ENCODE results near the gene PIK3C2G. TPM values are rescaled to one million over a fixed set of nuclear protein-coding genes. Genes with fewer than 3 reads are reported as not detected.

PIK3C2G gene
- total and polyA plus RNA-seq, 7 donors = under 0.01 TPM; not detected in 6

GRCh38 chr12:18431771-18432170 is 170.5 kb downstream of the PIK3C2G start:
- no peak overlapping the region for H3K27ac ChIP-seq
- no peak for DNase-seq
- no peaks in the 10 kb centered on the region for H3K4me1 ChIP-seq
- no peak for TF ChIP-seq CTCF (IDR thresholded peaks at IDR 0.05)
- H3K4me3 ChIP-seq = no peak overlapping the region
- no peaks in the 10 kb centered on the region for H3K9me3 ChIP-seq
- no peaks in the 10 kb centered on the region for H3K36me3 ChIP-seq (ENCODE audit: insufficient read depth in 1 of 2, low read depth in 1 of 2)
- intact Hi-C loops (cut with DNase I) = no loop called here
- ATAC-seq = no peak
- no peaks in the 10 kb centered on the region for H3K27me3 ChIP-seq (ENCODE audit: insufficient read depth in 3 of 3, low read length in 2 of 3)

- intact Hi-C loops (cut with DNase I) = no loop called here
- no peak overlapping the region for H3K27ac ChIP-seq
Observed at GRCh38 chr12:18432206-18432605, 170.9 kb downstream of the PIK3C2G start.

GRCh38 chr12:18436170-18436569 is 174.9 kb downstream of the PIK3C2G start:
- no peak for ATAC-seq
- no peak for DNase-seq
- intact Hi-C loops (cut with DNase I) = no loop called here

More at GRCh38 chr12:18432206-18432605, 170.9 kb downstream of the PIK3C2G start:
- H3K4me3 ChIP-seq = no peak overlapping the region
- ATAC-seq (no peak), DNase-seq (no peak)
- H3K9me3 ChIP-seq = no peaks in the 10 kb centered on the region
- no peak for TF ChIP-seq CTCF (IDR thresholded peaks at IDR 0.05)
- H3K4me1 ChIP-seq = no peaks in the 10 kb centered on the region
- no peaks in the 10 kb centered on the region for H3K36me3 ChIP-seq (ENCODE audit: insufficient read depth in 1 of 2, low read depth in 1 of 2)
- no peaks in the 10 kb centered on the region for H3K27me3 ChIP-seq (ENCODE audit: insufficient read depth in 3 of 3, low read length in 2 of 3)

GRCh38 chr12:18439541-18439940 is 178.2 kb downstream of the PIK3C2G start:
- H3K4me3 ChIP-seq = no peak overlapping the region
- no peaks in the 10 kb centered on the region for H3K27me3 ChIP-seq (ENCODE audit: insufficient read depth in 3 of 3, low read length in 2 of 3)
- ATAC-seq (no peak), DNase-seq (no peak)
- no peaks in the 10 kb centered on the region for H3K9me3 ChIP-seq
- no peak for TF ChIP-seq CTCF (IDR thresholded peaks at IDR 0.05)
- no peaks in the 10 kb centered on the region for H3K36me3 ChIP-seq (ENCODE audit: insufficient read depth in 1 of 2, low read depth in 1 of 2)
- intact Hi-C loops (cut with DNase I) = no loop called here
- no peak overlapping the region for H3K27ac ChIP-seq
- no peaks in the 10 kb centered on the region for H3K4me1 ChIP-seq
- WGBS, 3 donors = 83 to 88% (median 83%) methylated on average over 3 of the region's 3 CpGs

More at GRCh38 chr12:18436170-18436569, 174.9 kb downstream of the PIK3C2G start:
- Histone ChIP-seq H3K27ac (no peak overlapping the region), H3K4me1 (no peaks in the 10 kb centered on the region), H3K36me3 (ENCODE audit: insufficient read depth in 1 of 2, low read depth in 1 of 2) (no peaks in the 10 kb centered on the region), H3K4me3 (no peak overlapping the region), H3K9me3 (no peaks in the 10 kb centered on the region), H3K27me3 (ENCODE audit: insufficient read depth in 3 of 3, low read length in 2 of 3) (no peaks in the 10 kb centered on the region)
- TF ChIP-seq CTCF (IDR thresholded peaks at IDR 0.05) = no peak

GRCh38 chr12:18443768-18444437 is 182.6 kb downstream of the PIK3C2G start:
- TF ChIP-seq CTCF (IDR thresholded peaks at IDR 0.05) = no peak
- H3K9me3 ChIP-seq = no peaks in the 10 kb centered on the region
- ATAC-seq (no peak), DNase-seq (no peak)
- H3K27me3 ChIP-seq (ENCODE audit: insufficient read depth in 3 of 3, low read length in 2 of 3) = no peaks in the 10 kb centered on the region
- no peak overlapping the region for H3K4me3 ChIP-seq
- intact Hi-C loops (cut with DNase I) = no loop called here
- no peak overlapping the region for H3K27ac ChIP-seq
- WGBS, 3 donors = 55 to 65% (median 56%) methylated on average over 5 of the region's 5 CpGs
- H3K4me1 ChIP-seq = no peaks in the 10 kb centered on the region
- no peaks in the 10 kb centered on the region for H3K36me3 ChIP-seq (ENCODE audit: insufficient read depth in 1 of 2, low read depth in 1 of 2)
